ENCODE data around the gene PELO.

Gene PELO

GRCh38 chr5:52827815-52828214 lies 40.1 kb downstream of the PELO start:
- DNase-seq (ENCODE audit: low read depth in 2 of 2, low spot score in 1 of 2) = no peak

DNA sequence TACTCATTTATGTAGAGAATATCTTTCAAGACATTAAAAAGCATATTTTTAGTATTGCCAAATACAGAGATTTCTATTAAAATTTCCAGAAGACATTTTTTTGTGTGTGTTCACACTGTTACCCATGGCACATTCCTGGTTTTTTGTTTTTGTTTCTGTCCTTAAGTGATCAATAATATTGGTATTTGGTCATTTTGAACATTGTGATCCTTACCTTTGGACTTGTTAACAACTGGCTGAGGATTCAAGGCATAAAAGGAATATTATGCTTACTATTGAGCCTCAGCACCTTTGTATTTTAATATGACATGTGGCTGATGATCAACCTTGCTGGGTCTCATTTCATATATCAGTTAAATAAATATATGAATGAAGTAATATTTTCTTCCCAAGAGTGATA lies 41.9 kb downstream of the PELO start:
- no peak for DNase-seq (ENCODE audit: low read depth in 2 of 2, low spot score in 1 of 2)

DNA sequence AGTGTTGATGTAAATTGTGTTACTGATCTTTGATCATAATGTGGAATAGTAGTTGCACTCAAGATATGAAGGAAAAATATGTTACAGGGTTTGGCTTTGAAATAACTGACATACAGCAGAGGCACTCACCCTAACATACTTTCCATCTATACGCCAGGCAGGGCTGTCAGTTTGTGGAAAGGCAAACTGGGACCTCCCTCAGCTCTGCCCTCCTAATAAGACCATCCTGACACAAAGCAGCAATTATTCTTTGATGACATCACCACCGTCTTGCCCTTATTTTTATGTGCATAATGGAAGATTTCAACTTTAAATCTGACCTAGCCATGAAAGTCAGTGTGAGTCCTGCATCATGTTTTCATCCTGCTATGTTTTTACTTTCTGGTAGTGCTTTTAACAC lies 42.9 kb downstream of the PELO start:
- DNase-seq (ENCODE audit: low read depth in 2 of 2, low spot score in 1 of 2) = no peak

DNA sequence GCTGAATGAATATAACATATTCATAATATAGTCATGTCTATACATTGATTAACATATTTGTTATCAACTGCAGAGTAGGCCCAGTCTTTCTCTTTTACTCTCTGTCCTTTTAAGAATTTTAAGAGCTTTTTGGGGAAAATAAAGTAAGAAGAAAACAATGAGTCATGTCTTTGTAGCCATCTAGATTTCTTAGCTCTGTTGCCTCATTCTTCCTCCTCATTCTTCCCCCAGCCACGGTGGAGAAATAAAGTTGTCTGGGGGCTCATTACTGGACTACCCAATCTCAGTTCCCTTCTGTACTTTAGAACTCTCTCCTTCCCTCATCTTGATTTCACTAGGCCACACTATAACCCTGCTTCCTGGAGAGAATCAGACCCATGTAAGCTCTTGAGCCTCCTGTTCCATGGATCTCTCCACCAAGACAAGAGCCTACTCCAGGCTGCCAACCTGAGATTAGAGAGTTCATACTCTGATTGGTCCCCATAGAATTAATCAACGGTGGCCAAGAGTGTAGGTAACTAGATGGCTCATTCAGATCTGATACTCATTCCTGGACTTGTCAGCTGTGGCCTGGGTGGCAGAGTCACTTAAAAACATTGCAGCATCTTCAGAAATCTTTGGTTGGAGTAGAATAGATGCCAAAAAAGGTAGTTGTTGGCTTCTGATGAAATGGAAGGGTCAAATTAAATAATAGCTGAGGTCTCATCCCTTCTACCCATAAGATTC lies 44.2 kb downstream of the PELO start:
- no peak for DNase-seq (ENCODE audit: low read depth in 2 of 2, low spot score in 1 of 2)

- no peak for DNase-seq (ENCODE audit: low read depth in 2 of 2, low spot score in 1 of 2)
Measured at GRCh38 chr5:52834320-52834719, 46.6 kb downstream of the PELO start.

GRCh38 chr5:52837068-52837467 lies 49.4 kb downstream of the PELO start:
- DNase-seq (ENCODE audit: low read depth in 2 of 2, low spot score in 1 of 2) = no peak
